NCI-H1930 (cell line): ENCODE data around the gene HRH1.
"Not testable (repeated sequence)": the region's sequence is repeated elsewhere in the genome, so short reads cannot be mapped to it uniquely, and the experiment has no call there.

Source experiments
- DNase-seq, 2 experiments: peaks; one replicate each; lab custom pipeline; 2025; lab: John Stamatoyannopoulos, UW

Gene HRH1

GRCh38 chr3:11154036-11154952, at the start of gene HRH1:
TSS of gene HRH1 (plus strand) at chr3:11154493. CDS start at chr3:11259038, 104,545 bp downstream.
- DNase-seq: no peak

DNA sequence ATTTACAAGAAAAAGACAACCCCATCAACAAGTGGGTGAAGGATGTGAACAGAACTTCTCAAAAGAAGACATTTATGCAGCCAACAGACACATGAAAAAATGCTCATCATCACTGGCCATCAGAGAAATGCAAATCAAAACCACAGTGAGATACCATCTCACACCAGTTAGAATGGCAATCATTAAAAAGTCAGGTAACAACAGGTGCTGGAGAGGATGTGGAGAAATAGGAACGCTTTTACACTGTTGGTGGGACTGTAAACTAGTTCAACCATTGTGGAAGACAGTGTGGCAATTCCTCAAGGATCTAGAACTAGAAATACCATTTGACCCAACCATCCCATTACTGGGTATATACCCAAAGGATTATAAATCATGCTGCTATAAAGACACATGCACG, 41.0 kb upstream of the HRH1 start:
- not testable (repeated sequence) for DNase-seq

GRCh38 chr3:11115548-11115947, 38.7 kb upstream of the HRH1 start:
- DNase-seq: no peak

DNA sequence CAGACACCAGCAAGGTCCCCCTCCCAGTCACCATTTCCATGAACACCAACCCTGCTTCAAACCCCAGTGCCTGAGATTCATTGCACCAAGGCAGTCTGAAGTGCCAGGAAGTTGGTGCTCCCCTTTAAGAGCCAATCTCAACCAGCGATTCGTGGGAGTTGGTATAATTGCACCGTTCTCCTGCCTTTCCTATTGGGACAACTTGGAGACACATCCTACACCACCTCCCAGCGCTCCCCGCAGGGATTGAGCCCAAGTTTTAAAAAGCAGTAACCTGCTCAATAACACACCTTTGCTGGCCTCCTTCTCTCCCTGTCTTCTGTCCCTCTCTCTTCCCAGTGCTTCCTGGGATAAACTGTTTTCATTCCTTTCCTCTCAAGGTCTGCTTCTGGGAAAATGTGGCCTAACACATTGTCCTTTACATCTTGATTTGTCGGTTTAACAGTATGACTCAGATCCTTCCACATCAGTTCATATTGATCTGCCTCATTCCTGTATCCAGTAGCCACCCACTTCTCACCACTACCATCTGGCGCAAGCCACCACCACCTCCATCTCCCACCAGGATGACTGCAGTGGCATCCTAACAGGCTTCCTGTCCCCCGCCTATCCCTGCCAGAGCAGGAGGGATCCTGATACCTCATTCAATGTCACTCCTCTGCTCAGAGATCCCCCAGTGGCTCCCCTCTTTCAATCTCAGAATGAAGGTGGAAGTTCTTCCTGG, 37.8 kb upstream of the HRH1 start:
- no peak for DNase-seq

DNA sequence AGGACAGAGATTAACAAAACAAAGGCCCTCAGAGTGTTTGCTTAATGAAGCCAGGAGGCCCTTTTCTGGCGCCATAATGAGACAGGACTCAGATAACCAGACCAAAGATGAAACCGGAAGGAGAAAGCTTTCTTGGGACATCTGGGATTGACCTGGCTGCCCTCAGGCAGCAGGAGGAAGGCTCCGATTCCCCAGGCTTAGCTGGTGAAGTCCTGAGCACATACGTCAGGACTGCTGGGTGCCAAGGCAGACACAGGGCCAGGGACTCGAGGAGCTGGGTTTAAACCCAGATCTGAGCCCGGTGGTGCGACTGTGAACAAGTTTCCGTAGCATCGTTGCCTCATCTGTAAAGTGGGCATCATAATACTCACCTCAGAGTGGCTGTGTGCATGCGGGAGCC, 36.7 kb upstream of the HRH1 start:
- DNase-seq: no peak

GRCh38 chr3:11118181-11118682, 36.1 kb upstream of the HRH1 start:
- no peak for DNase-seq

DNA sequence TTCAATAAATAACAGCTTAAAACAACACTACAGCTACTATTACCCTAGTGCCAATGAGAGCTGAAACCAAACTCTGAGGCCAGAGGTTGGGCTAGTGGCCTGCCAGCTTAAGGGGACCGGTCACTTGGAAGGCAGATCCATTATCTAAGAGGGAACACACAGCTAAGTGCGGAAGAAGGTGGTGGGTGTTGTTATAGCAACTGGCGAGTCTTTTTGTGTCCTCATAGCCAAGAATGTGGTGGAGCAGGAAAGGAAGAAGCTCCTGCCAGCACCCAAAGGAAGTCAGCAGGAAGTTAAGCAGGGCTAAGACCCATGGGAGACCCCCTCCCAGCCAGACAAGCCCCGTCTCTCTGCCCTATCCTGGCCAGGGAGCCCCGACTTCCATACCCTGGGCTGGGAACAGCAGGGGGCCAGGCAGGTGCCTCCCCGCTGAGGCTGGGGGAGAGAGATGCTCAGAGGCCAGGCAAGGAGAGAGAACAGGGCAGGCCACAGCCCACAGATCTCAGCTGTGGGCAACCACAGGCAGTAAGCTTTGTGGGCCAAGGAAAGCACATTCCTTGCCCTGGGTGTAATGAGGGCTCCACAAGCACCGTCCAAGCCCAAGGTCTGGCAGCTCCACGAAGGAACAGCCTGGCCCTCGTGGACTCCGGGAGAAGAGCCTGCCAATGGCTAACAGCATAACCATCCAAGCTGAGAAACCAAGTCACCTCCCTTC, 34.0 kb upstream of the HRH1 start:
- DNase-seq: no peak

- no peak for DNase-seq
These were observed 27.6 kb upstream of the HRH1 start for GRCh38 chr3:11126653-11127052.

DNA sequence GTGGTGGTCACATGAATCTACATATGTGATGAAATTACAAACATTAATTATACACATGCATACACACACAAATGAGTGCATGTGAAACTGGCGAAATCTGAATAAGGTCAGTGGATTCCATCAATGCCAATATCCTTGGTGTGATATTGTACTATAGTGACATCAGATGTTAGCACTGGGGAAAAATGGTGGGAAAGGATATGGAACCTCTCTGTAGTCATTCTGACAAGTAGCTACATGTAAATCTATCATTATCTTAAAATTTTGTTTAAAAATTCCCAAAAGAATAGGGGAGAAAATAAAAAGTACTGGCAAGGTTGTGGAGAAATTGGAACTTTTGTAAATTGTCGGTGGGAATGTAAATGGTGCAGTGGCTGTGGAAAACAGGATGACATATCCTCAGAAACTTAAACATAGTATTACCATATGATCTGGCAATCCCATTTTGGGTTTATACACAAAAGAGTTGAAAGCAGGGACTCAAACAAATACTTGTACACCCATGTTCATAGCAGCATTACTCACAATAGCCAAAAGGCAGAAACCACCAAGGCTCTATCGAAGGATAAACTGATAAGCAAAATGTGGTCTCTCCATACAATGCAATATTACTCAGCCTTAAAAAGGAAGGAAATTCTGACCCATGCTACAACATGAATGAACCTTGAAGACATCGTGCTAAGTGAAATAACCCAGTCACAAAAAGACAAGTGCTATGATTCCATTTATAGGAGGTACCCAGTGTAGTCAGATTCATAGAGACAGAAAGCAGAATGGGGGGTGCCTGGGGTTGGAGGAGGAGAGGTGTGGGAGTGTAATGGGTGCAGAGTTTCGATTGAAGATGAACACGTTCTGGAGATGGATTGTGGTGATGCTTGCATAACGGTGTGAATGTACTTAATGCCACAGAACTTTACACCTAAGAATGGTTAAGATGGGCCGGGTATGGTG, 25.3 kb upstream of the HRH1 start:
- DNase-seq: no peak

DNA sequence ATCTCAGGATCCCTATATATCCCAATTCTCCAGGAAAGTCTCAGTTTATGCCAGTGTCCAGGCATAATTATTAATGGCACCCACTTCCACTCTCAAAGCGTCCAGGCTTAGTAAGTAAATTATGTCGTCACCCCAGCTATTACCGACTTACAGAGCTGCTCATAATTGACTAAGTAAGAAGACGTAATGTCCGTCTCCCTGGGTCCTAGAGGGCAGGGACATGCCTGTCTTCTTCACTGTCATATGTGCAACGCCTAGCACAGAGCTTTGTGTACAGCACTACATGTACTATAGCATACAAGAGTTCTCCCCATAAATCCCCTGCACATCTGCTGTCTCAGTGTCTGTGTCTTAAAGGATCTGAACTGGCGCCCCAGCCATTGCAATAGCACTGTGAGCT, 23.9 kb upstream of the HRH1 start:
- DNase-seq: no peak

GRCh38 chr3:11131371-11131770, 22.9 kb upstream of the HRH1 start:
- no peak for DNase-seq

- DNase-seq: not testable (repeated sequence)
These were observed 22.4 kb upstream of the HRH1 start for GRCh38 chr3:11131886-11132285.

GRCh38 chr3:11132861-11133260, 21.4 kb upstream of the HRH1 start:
- no peak for DNase-seq

DNA sequence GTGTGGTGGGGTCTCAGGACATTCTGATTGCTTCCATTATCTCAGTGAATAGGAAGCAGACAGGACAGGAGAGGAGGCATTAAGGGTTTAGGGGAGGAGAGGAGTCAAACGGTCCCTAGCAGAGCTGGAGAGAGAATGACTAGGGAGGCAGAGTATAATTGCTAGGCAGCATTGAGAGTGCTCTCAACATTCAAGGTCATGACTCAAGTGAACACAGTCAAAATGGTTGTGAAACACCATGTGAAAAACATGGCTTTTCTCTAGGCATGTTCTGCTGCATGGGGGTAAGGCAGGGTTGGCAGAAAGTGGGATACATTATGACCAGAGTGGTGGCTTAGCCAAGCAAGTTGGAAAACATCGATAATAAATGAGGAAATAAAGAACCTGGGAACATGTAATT, 19.5 kb upstream of the HRH1 start:
- no peak for DNase-seq

GRCh38 chr3:11136116-11136515, 18.2 kb upstream of the HRH1 start:
- DNase-seq: no peak

DNA sequence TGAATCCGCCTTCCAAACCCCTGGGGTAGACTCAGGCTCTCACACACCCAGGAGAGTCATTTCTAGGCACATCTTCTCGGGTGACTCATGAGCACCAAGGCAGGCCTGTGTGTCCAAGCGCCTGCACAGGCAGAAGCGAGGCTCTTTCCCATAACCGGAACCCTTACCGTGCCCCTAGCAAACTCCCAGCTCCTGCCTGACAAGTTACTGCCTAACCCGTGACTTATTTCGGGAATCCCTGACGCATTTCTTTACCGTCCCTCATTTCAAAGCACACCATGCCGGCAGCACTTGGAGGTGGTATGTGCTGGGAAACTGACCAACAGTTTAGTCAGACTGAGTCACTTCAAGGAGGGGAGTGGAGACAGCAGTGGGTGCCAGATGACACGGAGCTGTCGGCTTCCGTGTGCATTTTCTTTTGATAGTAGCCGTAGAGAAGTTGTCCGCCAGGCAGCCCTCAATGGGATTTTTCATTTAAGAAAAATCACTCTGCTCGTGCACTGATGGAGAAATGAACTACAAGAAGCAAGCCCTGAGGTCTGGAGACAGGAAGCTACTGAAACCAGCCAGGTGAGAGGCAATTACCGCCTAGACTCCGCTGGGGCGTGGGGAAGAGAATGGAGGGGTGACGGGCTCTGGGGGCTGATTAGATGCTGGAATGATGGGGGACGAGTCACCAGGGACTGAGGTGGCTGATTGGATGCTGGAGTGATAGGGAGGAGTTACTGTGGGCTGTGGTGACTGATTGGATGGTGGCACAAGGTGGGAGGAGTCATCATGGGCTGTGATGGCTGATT, 17.3 kb upstream of the HRH1 start:
- DNase-seq: no peak

DNA sequence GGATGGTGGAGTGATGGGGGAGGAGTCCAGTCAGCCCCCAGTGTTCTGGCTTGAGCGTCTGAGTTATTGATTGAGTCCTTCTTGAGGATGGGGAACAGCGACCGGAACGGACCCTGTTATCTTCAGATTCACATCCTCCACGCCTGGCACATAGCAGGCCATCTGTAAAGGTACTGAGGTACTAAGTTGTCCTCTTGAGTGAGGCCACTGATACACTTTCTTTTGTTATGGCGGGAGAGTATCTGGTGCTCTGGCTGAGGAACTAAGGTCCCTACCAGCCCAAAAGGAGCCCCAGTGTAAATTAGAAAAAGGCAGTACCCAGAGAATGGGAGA, 16.7 kb upstream of the HRH1 start:
- DNase-seq: no peak

- no peak for DNase-seq
These were observed 15.9 kb upstream of the HRH1 start for GRCh38 chr3:11138371-11138770.

GRCh38 chr3:11140030-11140712, 14.1 kb upstream of the HRH1 start:
- DNase-seq: no peak

DNA sequence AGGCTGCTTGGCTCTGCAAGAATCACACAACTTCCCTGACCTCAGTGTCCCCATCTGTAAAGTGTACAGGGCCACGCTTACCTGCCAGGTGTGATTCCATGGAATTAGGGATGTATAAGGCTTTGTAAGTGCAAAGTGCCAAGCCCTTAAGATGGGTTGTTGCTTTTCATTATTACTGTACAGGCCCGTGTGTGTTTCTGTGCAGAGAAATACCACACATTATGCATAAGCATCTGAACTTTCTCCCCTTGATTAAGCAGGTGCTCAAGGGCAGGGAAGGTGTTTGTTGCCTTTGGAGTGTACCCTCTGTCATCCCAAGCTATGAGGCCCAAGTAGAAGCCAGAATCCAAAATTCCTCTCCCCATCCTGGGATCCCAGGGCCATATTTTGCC, 13.6 kb upstream of the HRH1 start:
- DNase-seq: no peak
